GM12878 (cell line): ENCODE data around the gene HCRTR2.

Source experiments
- KDM1A ChIP-seq: fragments of 200-600 bp; sonication (generic); IDR thresholded peaks from 2 replicates; pipeline ENCODE4 v1.6.1; 2016; ENCODE audit warnings: borderline replicate concordance
- NFXL1 ChIP-seq: fragments of 450-650 bp; IDR thresholded peaks from 2 replicates; pipeline ENCODE4 v1.6.1; 2017; ENCODE audit warnings: antibody characterized with exemption, mild to moderate bottlenecking, borderline replicate concordance
- RCOR1 ChIP-seq: conservative IDR thresholded peaks from 2 replicates; pipeline ENCODE4 v1.6.1; 2012; ENCODE audit warnings: low read depth, low read length, improper control_type of control experiment
- TCF3 ChIP-seq: IDR thresholded peaks from 2 replicates; pipeline ENCODE4 v1.6.1; 2012; ENCODE audit warnings: low read depth, mild to moderate bottlenecking, low read length, borderline replicate concordance; ENCODE audit not compliant: insufficient read depth
- YY1 ChIP-seq: IDR thresholded peaks from 2 replicates; pipeline ENCODE4 v1.6.1; 2011; ENCODE audit warnings: low read depth, mild to moderate bottlenecking, low read length
- ZNF24 ChIP-seq: fragments of 450-650 bp; IDR thresholded peaks from 2 replicates; pipeline ENCODE4 v1.6.1; 2017; ENCODE audit warnings: antibody characterized with exemption, mild to moderate bottlenecking
- TF ChIP-seq, protein P1 (sequence below), 3 experiments: IDR thresholded peaks in 2 of 3; conservative IDR thresholded peaks in 1 of 3; 2 replicates each; pipeline ENCODE4 v1.5.1; 2011; ENCODE audit warnings: low read depth in 3 of 3, low read length in 3 of 3, mild to moderate bottlenecking in 3 of 3, control low read depth in 2 of 3, moderate library complexity in 2 of 3, inconsistent platforms in 1 of 3, mixed read lengths in 1 of 3; ENCODE audit not compliant: control insufficient read depth in 2 of 3, insufficient read depth in 1 of 3; ENCODE audit errors: extremely low read depth in 1 of 3
- TF ChIP-seq, protein P2 (sequence below): IDR thresholded peaks from 2 replicates; pipeline ENCODE4 v1.6.1; 2012; ENCODE audit warnings: low read length, inconsistent platforms

DNA sequence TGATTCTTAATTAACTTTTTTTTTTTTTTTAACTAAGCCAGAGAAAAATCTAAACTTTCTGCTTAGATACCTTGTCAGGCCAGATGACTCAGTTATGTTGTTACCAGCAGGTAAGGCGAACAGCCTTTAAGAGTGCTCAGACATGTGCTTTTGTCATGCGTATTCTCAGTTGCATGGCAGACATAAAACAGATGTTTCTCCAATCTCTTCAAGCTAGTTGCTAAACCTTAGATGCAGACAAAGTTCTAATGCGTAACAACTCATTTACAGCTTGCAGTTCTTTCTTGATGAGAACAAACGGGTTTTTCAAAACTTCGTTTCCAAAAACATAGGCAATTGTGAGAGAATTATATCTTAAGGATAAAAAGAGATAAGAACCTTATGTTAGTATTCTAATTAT is 103.3 kb downstream of the HCRTR2 start:
- no peak for TF ChIP-seq YY1
- TF ChIP-seq NFXL1 = no peak
- TF ChIP-seq, protein P1, sequence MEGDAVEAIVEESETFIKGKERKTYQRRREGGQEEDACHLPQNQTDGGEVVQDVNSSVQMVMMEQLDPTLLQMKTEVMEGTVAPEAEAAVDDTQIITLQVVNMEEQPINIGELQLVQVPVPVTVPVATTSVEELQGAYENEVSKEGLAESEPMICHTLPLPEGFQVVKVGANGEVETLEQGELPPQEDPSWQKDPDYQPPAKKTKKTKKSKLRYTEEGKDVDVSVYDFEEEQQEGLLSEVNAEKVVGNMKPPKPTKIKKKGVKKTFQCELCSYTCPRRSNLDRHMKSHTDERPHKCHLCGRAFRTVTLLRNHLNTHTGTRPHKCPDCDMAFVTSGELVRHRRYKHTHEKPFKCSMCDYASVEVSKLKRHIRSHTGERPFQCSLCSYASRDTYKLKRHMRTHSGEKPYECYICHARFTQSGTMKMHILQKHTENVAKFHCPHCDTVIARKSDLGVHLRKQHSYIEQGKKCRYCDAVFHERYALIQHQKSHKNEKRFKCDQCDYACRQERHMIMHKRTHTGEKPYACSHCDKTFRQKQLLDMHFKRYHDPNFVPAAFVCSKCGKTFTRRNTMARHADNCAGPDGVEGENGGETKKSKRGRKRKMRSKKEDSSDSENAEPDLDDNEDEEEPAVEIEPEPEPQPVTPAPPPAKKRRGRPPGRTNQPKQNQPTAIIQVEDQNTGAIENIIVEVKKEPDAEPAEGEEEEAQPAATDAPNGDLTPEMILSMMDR (IDR thresholded peaks at IDR 0.05 in 2 of 3, conservative IDR thresholded peaks at IDR 0.05 in 1 of 3; ENCODE audit: control insufficient read depth in 2 of 3, extremely low read depth in 1 of 3, insufficient read depth in 1 of 3, low read depth in 3 of 3, low read length in 3 of 3) = no peak
- no peak for TF ChIP-seq RCOR1
- TF ChIP-seq, protein P2, sequence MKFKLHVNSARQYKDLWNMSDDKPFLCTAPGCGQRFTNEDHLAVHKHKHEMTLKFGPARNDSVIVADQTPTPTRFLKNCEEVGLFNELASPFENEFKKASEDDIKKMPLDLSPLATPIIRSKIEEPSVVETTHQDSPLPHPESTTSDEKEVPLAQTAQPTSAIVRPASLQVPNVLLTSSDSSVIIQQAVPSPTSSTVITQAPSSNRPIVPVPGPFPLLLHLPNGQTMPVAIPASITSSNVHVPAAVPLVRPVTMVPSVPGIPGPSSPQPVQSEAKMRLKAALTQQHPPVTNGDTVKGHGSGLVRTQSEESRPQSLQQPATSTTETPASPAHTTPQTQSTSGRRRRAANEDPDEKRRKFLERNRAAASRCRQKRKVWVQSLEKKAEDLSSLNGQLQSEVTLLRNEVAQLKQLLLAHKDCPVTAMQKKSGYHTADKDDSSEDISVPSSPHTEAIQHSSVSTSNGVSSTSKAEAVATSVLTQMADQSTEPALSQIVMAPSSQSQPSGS = no peak
- no peak for TF ChIP-seq TCF3
- no peak for TF ChIP-seq KDM1A
- no peak for TF ChIP-seq ZNF24
